GM13976 (cell line): Measurements from ENCODE around the gene GJA10.

Source experiments
- DNase-seq: peaks from one replicate; pipeline ENCODE4 v3.0.0; 2012; ENCODE audit warnings: low spot score
- in situ Hi-C: fragments of 300-500 bp; cut with MboI; formaldehyde crosslinking; loops from one replicate; pipeline ENCODE4 v1.12.0; 2022; ENCODE audit warnings: low sequenced_read_pairs, mixed read lengths, inconsistent platforms; ENCODE audit not compliant: unreplicated experiment
- TF ChIP-seq, protein P1 (sequence below): IDR thresholded peaks from 2 replicates; pipeline ENCODE4 v1.5.1; 2012; ENCODE audit warnings: borderline replicate concordance, mild to moderate bottlenecking; ENCODE audit not compliant: insufficient read depth; ENCODE audit errors: extremely low read depth, missing control alignments, control extremely low read depth

Gene GJA10

DNA sequence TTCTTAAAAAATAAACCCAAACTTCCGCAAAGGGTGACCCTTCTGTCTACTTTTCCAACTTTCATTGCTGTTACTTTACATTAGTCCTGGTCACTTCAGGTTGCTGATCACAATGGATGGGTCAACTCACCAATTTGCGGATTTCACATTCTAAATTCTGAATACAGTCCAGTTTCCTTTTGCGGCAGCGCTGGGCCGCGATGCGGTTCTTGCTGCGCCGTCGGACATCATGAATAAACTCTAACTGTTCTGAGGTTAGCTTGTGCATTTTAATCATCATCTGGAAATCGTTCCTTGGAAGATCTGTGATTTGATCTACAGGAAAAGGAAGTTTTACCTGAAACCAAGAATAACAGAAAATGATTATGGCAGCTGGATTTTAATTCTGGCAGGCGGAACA is 43.7 kb downstream of the GJA10 start:
- in situ Hi-C loops = no loop called here
- no peak for DNase-seq
- TF ChIP-seq, protein P1, sequence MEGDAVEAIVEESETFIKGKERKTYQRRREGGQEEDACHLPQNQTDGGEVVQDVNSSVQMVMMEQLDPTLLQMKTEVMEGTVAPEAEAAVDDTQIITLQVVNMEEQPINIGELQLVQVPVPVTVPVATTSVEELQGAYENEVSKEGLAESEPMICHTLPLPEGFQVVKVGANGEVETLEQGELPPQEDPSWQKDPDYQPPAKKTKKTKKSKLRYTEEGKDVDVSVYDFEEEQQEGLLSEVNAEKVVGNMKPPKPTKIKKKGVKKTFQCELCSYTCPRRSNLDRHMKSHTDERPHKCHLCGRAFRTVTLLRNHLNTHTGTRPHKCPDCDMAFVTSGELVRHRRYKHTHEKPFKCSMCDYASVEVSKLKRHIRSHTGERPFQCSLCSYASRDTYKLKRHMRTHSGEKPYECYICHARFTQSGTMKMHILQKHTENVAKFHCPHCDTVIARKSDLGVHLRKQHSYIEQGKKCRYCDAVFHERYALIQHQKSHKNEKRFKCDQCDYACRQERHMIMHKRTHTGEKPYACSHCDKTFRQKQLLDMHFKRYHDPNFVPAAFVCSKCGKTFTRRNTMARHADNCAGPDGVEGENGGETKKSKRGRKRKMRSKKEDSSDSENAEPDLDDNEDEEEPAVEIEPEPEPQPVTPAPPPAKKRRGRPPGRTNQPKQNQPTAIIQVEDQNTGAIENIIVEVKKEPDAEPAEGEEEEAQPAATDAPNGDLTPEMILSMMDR = no peak

- TF ChIP-seq, protein P1 = no peak
- DNase-seq = no peak
- in situ Hi-C loops = no loop called here
Measured at GRCh38 chr6:89939144-89939543, 44.9 kb downstream of the GJA10 start.

GRCh38 chr6:89940225-89941027 is 46.2 kb downstream of the GJA10 start:
- TF ChIP-seq, protein P1 = peak; percentile 66
- in situ Hi-C loops = loop anchor here (5.0 to 10.0 kb wide), 2 partner anchors 454 to 537 kb away; no protein-coding TSS in a partner anchor
- peak; percentile 74 for DNase-seq

DNA sequence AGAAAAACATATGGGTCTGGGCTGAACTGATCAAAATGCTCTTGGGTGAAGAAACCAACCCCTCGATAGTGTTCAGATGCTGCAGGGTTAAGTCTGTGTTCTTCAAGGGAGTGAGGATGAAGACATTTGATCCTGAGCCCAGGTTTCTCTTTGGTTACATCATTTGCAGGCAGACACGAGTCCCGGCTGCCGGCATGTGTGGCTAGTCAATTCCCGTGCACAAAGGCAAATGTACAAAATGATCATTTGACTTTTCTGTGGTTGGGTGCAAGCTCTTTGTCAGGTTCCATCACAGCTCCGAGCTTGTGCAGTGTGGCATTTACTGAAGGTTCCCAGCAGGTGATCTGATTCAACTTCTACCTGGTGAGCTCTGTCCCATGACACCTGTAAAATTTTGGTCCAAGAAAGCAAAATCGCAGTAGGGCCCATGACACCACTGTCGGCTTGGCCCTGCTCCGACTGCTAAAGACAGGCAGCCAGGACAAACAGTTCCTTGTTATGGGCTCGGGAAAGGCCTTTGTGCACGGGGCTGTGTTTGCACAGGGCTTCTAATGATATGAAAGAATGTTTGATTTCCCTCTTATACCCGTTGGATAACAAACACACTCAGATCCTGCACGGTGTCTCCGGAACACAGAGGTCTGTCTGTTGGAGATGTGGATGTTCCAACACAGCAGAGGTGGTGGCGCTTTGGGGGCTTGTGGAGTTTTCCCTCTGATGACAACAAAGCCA is 46.9 kb downstream of the GJA10 start:
- TF ChIP-seq, protein P1 = no peak
- DNase-seq = no peak
- in situ Hi-C loops = loop anchor here (5.0 to 10.0 kb wide), 2 partner anchors 454 to 536 kb away; no protein-coding TSS in a partner anchor

DNA sequence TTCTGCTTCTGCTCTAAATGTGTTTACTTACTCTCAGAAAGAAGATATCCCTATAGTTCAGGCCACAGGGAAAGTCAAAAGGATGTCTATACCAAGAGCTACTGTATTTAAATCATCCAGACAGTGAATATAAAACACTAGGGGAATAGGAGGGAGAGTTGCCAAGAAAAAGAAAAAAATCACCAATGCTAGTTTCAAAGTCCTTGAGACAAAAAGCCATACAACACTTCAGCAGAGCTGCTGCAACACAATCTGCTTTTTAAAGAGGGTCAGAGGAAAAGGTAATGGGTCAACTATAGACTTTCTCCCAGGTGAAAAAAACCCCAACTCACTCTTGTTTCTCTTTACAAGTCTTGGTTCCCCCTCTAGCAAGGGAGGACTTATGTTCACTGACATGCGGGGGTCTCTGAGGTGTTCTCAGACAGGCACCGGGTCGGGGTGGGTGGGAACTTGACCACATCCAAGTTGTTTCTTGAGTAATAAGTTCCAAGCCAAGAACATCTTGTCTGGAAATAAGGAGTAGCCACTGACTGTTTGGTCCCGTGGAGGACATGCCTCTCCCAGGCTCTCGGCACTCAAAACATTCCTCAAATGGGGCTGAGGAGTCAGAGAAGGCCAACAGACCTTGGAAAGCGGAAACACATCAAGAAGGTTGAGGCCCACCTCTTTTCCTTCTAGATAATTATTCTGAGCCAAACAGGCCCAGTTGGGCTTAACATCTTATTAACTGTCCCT is 47.7 kb downstream of the GJA10 start:
- in situ Hi-C loops = loop anchor here (5.0 to 10.0 kb wide), 2 partner anchors 453 to 535 kb away; no protein-coding TSS in a partner anchor
- no peak for DNase-seq
- TF ChIP-seq, protein P1 = no peak

- TF ChIP-seq, protein P1 = no peak
- in situ Hi-C loops = loop anchor here (5.0 to 10.0 kb wide), 2 partner anchors 452 to 535 kb away; no protein-coding TSS in a partner anchor
- DNase-seq = no peak
Measured at GRCh38 chr6:89942601-89943000, 48.3 kb downstream of the GJA10 start.
